ENCODE results near the gene DIO1. TPM values are rescaled to one million over a fixed set of nuclear protein-coding genes. Genes with fewer than 3 reads are reported as not detected.

DIO1 gene
- total RNA-seq, 1 experiment from 2014 or later, result not detected

GRCh38 chr1:53891018-53891417, 3.0 kb upstream of the DIO1 start:
- in situ Hi-C loops (cut with HindIII; ENCODE audit: low sequenced_read_pairs), result no loop called here
- no peak for DNase-seq (ENCODE audit: low spot score)

- in situ Hi-C loops (cut with HindIII; ENCODE audit: low sequenced_read_pairs), result no loop called here
- DNase-seq (ENCODE audit: low spot score), result no peak
These were observed 2.3 kb upstream of the DIO1 start for GRCh38 chr1:53891678-53892077.

DNA sequence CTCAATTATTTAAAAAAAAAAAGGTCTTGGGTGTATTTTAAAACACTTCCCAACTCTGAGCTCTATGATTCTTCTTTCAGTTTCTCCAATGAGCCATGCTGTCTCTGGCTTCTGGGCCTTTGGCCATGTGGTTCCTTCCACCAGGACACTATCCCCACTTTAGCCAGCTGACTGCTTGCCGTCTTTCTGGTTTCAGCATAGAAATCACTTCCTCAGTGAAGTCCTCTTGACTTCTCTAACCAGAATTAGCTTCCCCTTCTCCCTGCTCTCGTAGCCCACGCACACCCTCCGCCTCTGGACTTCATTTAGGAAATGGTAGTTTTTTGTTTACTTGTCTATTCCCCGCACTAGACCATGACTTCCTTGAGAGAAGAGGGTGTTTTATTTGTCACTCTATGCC, 1.1 kb upstream of the DIO1 start:
- peak; percentile 14 for DNase-seq (ENCODE audit: low spot score)
- in situ Hi-C loops (cut with HindIII; ENCODE audit: low sequenced_read_pairs), result no loop called here

- no peak for DNase-seq (ENCODE audit: low spot score)
- in situ Hi-C loops (cut with HindIII; ENCODE audit: low sequenced_read_pairs), result no loop called here
These were observed 657 bp downstream of the DIO1 start for GRCh38 chr1:53894644-53895043.

- in situ Hi-C loops (cut with HindIII; ENCODE audit: low sequenced_read_pairs), result no loop called here
These were observed 1.4 kb downstream of the DIO1 start for GRCh38 chr1:53895421-53895820.

DNA sequence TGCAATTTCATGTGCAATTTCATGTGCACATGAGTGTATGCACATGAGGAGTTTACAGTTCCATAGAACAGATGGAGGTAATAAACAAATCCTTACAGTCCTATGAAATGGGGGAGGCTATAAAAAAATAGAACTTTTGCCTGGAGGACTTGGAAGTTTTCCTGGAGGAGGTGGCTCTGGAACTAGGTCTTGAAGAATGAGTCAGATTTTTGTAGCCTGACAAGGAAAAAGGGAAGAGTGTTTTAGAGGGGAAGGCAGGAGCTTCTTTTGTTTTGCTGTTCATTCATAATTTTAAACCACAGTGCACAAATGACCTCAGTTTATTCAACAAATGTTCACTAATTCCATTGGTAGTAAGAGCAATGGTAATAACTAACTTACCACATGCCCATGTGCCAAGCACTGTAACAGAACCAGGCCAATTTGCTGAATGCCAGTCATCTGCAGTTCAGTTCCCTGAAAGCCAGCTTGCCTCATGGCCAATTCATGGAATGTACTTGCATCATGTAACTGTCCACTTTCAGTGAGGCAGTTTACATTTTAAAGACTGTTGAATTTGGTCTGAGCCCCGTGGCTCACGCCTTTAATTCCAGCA, 2.7 kb downstream of the DIO1 start:
- no peak for DNase-seq (ENCODE audit: low spot score)
- in situ Hi-C loops (cut with HindIII; ENCODE audit: low sequenced_read_pairs), result no loop called here

More at GRCh38 chr1:53895421-53895820, 1.4 kb downstream of the DIO1 start:
- DNase-seq (ENCODE audit: low spot score), result no peak

GRCh38 chr1:53899206-53899628, 5.2 kb downstream of the DIO1 start:
- in situ Hi-C loops (cut with HindIII; ENCODE audit: low sequenced_read_pairs), result no loop called here
- no peak for DNase-seq (ENCODE audit: low spot score)

GRCh38 chr1:53899708-53900107, 5.7 kb downstream of the DIO1 start:
- no peak for DNase-seq (ENCODE audit: low spot score)
- in situ Hi-C loops (cut with HindIII; ENCODE audit: low sequenced_read_pairs), result no loop called here

DNA sequence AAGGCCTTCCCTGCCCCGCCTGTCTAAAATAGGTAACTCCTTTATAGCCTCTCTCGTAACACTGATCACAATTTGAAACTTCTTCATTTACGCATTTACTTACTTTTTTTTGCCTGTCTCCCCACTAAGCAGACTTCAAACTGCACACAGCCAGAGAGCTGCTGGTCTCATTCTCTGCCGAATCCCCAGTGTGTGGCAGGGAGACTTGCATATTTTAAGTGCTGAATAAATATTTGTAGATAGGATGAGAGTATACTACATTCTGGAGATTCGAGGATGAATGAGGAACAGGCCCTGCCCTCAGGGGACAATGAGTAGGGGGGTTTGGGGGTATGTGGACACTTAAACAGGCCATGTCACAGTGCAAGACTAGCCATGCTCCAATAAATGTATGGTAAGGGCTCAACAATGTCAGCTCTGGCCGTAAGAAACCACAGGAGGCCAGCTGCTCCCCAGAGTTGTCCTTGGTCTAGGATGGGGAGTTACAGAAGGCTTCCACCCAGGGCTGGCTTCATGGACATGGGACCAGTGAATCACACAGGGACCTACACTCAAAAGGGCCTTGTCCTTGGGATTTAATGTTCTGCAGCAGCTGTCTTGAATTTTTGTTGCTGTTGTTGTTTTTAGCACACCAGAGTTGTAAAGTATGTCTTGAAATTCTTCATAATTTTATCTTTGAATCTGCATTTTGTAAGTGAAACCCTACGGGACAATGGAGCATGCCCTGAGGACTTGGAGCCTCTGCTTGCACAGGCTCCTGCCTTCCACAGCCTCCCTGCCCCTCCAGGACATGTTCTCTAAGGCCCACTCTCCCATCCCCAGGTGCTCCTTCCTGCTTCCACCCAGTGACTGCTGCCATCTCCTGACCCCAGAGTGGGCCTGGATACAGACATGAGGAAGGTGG, 8.5 kb downstream of the DIO1 start:
- DNase-seq (ENCODE audit: low spot score), result no peak
- in situ Hi-C loops (cut with HindIII; ENCODE audit: low sequenced_read_pairs), result no loop called here

- in situ Hi-C loops (cut with HindIII; ENCODE audit: low sequenced_read_pairs), result no loop called here
- DNase-seq (ENCODE audit: low spot score), result no peak
These were observed 11.5 kb downstream of the DIO1 start for GRCh38 chr1:53905509-53905908.

DNA sequence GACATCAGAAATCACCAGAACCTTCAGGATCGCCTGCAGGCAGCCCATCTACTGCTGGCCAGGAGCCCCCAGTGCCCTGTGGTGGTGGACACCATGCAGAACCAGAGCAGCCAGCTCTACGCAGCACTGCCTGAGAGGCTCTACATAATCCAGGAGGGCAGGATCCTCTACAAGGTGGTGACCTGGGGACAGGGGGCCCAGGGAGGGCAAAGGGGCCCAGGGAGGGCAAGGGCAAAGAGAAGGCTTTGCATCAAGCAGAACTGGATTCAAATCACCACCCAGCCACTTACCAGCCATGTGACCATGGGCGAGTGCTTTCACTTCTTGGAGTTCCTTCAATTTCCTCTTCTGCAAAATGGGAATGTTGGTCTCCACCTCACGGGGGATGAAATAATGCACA, 12.1 kb downstream of the DIO1 start:
- in situ Hi-C loops (cut with HindIII; ENCODE audit: low sequenced_read_pairs), result no loop called here
- DNase-seq (ENCODE audit: low spot score), result no peak

DNA sequence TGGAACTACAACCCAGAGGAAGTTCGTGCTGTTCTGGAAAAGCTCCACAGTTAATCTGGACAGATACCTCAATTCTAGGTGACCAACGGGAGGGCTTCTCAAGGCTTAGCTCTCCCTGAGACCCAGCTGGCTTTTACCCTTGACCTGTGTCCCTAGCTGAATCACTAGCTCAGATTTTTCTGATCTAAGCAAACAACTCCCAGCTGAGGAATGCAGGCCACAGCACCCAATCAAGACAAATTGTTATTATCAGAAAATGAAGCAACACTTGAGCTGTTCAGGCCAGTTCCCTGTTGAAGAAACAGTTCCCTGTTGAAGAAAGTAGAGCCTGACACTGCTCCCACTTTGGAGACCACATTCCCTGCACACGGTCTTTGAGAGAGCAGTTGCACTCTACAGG, 16.0 kb downstream of the DIO1 start:
- in situ Hi-C loops (cut with HindIII; ENCODE audit: low sequenced_read_pairs), result no loop called here
- DNase-seq (ENCODE audit: low spot score), result no peak

- no peak for DNase-seq (ENCODE audit: low spot score)
- in situ Hi-C loops (cut with HindIII; ENCODE audit: low sequenced_read_pairs), result no loop called here
These were observed 17.5 kb downstream of the DIO1 start for GRCh38 chr1:53911442-53911841.

DNA sequence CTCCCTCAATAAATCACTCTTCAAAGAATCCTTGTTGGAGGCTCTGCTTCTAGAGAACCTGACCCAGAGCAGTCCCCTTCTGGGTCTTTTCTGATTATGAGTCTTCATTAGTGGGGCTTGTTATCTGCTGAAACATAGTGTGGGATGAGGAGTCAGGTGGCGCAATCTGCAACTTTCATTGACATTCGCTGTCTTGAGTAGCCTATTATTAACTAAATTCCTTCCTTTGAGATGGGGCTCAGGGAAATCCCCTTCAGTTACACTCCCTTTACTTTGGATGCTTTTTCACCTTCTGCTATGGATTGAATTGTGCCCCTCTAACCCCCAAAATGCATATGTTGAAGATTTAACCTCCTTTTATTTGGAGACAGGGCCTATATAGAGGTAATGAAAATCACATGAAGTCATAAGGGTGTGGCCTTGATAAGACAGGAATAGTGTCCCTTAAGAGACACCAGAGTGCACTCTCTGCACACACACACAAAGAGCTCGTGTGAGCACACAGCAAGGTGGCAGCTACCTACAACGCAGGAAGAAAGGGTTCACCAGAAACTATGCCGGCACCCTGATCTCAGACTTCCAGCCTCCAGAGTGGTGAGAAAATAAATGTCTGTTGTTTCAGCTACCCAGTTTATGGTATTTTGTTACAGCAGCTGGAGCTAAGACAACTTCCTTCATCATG, 19.5 kb downstream of the DIO1 start:
- no peak for DNase-seq (ENCODE audit: low spot score)
- in situ Hi-C loops (cut with HindIII; ENCODE audit: low sequenced_read_pairs), result no loop called here

GRCh38 chr1:53918343-53918742, 24.4 kb downstream of the DIO1 start:
- DNase-seq (ENCODE audit: low spot score), result no peak
- in situ Hi-C loops (cut with HindIII; ENCODE audit: low sequenced_read_pairs), result no loop called here

DNA sequence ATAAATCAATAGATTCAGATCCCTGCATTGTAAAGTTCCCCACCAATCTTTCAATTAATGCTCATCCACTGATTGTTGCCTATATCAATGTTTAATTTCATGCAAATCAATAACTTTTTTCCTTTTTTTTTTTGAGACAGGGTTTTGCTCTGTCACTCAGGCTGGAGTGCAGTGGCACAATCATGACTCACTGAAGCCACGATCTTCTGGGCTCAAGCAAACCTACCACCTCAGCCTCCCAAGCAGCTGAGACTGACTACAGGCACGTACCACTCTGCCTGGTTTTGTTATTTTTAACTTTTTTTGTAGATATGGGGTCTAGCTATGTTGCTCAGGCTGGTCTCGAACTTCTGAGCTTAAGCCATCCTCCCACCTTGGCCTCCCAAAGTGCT, 25.7 kb downstream of the DIO1 start:
- in situ Hi-C loops (cut with HindIII; ENCODE audit: low sequenced_read_pairs), result no loop called here
- no peak for DNase-seq (ENCODE audit: low spot score)

GRCh38 chr1:53927376-53927881, 33.4 kb downstream of the DIO1 start:
- in situ Hi-C loops (cut with HindIII; ENCODE audit: low sequenced_read_pairs), result no loop called here
- DNase-seq (ENCODE audit: low spot score), result no peak

- no peak for DNase-seq (ENCODE audit: low spot score)
- in situ Hi-C loops (cut with HindIII; ENCODE audit: low sequenced_read_pairs), result no loop called here
These were observed 35.4 kb downstream of the DIO1 start for GRCh38 chr1:53929246-53929960.

- in situ Hi-C loops (cut with HindIII; ENCODE audit: low sequenced_read_pairs), result no loop called here
- DNase-seq (ENCODE audit: low spot score), result no peak
These were observed 36.9 kb downstream of the DIO1 start for GRCh38 chr1:53930932-53931331.
